HS-5 (cell line): Measurements from ENCODE around the gene AMDHD2.

Source experiments
- DNase-seq: peaks from one replicate; pipeline ENCODE4 v3.0.0-alpha.2; 2012; ENCODE audit warnings: low read depth

The AMDHD2 gene

DNA sequence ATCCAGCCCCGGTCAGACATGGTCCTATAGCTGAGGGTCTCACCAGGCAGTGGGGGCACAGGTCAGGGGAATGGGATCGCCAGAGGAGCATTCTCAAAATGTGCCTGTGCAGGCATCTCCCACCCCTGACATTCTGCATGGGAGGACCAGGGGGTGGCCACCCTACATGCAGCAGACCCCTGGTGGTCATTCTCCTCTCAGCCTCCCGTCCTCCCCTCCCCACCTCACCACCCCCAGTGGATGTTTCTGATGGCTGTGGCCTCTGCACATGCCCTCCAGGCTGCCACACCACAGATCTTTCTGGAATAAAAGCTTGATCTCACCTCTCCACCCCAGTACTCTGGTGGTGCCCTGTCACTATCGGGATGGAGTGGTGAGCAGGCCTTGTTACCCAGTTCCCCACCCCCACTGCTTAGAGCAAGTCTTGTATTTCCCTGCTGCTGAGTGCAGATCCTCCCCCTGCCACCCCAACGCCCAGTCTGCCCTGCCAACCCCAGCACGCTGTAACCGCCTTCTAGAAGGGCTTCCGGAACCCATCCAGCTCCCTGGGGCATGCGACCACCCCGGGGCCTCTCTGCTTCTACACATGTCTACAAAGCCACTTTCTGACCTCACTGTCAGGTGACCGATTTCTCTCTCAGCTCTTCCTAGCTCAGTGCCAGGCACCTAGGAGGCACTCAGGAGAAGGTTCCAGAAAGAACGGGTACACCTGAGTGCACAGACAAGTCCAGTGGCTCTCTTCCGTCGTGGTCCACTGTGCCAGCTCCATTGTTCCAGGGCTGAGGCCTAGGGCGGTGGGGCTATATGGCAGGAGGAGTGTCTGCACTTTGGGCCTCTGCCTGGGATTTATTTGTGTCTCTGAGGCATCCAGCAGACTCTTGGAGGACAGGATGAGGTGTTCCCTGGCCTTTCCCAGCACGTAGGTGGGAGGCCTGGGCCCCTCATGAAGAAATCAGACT is 36.0 kb upstream of the AMDHD2 start:
- no peak for DNase-seq

DNA sequence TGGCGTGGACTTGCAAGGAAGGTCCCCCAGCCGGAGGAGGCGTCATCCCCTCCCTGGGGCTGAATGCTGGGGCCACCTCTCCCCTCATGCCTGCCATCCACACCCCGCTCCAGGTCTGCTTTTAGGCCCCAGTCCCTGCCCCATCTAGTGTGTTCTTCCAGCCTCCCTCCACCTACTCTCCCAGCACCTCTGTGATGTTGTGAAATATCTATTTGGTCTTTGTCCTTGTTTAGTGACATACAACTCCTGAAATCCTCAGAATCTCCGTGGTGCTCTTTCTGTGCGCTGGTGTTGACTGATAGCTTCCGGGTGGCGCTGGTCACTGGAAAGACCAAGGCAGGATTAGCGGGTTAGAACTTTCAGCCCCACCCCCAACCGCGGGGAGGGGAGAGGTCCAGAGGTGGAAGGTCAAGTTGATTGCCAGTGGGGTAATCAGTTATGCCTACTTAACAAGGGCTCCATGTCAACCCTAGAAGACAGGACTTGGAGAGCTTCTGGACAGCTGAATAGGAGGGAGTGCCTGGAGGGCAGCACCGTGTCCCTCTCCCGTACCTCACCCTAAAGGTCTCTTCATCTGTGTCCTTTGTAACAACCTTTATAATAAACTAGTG is 35.2 kb upstream of the AMDHD2 start:
- DNase-seq, result no peak

DNA sequence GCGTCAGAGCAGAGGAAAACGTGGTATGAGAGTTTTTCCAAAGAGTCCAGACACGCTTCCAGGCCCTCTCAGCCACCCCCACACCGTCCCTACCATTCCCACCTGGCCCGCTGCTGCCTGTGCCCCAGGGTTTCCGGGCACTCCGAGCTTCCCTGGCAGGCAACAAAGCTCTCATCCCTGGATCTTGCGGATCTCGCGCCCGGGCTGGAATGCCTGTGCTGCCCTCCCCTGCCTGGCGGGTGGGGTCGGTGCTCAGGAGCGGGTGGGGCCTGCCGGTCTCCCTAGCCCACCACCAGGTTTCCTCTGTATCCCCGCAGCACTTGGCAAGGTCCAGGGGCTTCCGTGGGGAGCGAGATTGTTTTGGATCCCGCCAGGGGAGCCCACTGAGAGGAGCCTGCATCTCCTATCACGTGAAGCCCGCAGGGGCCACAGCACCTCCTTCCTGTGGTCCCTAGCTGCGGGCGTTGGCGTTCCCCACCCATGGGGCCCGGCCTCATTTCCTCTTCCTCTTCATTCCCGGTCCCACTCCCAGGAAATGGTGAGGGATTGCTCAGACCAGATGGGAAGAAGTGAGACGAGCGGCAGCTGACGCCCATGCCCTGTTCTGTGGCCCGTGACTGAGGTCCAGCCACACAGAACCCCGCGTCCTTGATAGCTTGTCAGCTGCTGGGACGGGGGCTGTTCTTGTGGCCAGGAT is 34.2 kb upstream of the AMDHD2 start:
- no peak for DNase-seq

DNA sequence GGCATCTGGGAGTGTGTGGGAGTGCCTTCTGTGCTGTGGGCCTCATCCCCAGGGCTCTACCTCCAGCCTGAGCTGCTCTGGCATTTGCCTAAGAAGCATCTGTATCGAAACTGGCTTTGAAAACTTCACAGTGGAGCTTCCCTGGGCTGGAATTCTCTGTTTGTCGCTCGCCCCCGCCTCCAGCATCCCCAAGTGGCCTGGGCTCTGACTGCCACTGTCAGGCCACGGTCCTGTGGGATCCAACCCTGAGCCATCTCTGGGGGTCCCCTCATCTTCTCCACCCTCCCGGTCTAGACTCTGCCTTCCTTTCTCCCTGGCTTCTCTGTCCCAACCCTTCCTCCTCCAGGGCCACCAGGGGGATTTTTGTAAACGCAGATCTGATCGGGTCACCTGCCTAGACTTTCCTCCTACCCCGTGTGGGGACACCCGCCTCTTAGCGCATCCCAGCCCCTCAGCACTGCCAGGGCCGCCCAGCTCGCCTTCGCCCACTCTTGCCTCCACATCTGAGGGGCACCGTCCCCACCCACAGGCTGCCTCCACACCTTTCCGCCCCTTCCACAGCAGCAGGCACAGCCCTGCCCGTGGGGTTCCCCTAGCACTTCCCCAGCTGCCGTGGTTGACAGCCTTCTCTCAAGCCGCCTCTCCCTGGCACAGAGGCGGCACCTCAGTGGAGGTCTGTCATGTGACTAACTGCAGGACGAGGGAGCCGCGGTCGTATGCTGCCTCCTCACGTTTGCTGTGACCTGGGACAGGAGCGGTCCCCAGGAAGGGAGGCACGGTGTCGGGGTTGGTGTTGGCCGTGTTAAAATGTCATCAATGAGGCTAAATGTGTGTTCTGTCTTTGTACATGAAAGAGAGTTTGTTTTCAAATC is 33.3 kb upstream of the AMDHD2 start:
- no peak for DNase-seq

DNA sequence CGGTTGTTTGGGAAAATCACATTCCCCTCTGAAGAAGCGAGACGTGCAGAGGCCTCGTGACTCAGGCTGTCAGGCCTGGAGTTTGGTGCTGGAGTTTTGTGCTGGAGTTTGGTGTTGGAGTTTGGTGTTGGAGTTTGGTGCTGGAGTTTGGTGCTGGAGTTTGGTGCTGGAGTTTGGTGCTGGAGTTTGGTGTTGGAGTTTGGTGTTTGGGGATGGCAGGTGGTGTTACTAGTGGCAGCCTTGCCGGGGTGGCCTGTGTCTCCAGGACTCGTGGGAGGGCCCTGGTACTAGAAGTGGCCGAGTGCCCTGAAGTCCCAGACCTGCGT is 32.7 kb upstream of the AMDHD2 start:
- no peak for DNase-seq

DNA sequence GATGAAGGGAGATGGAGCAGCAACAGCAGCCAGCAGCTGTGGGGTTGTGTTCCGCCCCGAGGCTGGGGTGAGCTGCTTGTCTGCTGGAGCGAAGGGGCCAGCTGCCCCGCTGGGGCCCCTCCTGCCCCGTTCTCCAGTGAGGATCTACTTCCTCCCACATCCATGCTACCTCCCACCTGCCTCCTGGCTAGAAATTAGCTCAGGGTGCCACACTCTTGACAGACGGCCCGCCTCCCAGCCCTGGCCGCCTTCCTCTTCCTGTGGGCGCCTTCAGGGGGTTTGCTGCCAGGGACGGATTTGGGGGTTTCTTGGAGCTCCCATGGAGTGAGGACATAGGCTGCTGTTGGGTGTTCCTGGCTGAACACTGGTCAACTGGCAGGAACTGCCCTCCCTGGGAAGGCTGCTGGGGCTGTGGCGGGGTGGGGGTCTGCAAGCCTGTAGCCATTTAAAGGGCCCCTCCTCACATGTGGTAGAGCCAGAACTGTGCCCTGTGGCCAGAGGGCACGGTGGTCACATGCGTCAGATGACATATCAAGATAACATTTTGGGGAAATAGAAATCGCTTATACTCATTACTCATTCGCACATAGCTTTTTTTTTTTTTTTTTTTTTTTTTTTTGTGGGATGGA is 32.2 kb upstream of the AMDHD2 start:
- DNase-seq, result no peak

DNA sequence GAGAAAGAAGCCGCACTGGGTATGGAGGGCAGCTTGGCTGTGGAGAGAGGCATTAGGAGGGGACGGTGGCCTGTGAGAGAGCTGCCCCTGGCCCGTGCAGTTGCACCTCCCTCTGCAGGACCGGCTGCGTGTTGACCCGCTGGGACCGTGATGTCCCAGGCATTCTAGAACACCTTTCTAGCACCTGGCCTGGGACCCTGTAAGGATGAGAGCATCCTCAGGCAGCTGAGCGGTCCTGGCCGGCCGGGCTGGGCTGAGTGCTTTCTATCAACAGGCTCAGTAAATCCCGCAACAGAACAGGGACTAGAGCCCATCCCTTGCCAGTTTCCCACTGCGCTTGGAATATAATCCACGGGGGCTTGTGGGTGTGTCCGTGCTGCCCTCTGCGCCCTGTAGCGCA is 30.6 kb upstream of the AMDHD2 start:
- DNase-seq, result no peak

DNA sequence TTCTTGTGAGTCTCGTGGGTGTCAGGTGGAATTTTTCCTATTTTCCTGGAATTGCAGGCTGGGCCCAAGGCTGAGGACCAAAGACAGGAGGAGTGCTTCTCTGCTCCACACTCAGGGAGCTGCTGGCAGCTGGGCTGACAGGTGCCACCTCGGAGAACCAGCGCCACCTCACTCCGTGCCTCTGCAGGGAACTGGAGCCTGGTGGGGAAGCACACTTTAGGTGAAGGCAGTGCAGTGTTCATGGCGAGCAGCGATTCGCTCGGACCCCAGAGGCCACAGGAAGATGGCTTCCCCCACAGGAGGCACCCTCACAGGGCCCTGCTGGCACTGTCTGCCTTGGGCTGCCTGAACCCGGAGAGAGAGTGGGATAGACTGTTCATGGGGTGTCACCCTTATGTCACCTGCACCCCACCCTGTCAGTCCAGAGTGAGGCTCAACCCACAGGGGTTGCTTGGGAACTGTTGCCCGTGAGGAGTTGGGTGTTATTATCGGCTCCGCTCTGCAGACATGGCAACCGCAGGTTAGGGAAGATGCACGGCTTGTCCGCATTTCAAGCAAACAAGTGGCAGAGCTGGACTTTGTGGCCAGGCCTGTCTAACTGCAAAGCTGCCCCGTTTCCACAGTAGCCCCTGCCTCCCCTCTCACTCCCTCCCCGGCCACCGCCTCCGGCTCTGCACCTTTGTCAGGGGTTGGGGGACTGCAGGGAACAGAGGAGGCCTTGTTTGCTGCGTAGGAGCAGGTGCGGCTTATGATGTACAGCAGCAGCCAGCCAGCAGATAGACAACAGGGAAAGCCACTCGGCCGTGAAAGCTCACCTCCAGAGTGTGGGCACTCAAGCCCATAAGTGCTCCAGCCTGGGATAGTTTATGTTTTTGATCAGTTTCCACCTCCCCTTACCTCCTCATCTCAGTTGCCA is 29.7 kb upstream of the AMDHD2 start:
- no peak for DNase-seq

DNA sequence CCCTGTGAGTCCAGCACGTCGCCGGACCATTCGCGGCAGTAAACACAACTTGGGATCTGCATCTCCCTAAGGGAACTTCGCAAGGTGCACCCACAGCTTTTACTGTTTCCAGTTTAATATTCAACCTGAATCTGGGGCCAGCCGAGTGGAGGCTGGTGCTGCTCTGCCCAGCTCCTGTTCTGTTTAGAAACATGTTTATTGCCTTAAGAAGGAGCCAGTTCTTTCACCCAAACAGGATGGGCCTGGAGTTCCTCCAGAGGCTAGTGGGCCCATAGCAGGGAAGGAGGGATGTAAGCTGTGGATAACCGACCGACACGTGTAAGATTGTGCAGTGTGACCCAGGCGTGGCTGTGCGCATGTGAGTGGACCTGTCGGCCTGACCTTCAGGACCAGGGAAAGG is 27.9 kb upstream of the AMDHD2 start:
- DNase-seq, result no peak

DNA sequence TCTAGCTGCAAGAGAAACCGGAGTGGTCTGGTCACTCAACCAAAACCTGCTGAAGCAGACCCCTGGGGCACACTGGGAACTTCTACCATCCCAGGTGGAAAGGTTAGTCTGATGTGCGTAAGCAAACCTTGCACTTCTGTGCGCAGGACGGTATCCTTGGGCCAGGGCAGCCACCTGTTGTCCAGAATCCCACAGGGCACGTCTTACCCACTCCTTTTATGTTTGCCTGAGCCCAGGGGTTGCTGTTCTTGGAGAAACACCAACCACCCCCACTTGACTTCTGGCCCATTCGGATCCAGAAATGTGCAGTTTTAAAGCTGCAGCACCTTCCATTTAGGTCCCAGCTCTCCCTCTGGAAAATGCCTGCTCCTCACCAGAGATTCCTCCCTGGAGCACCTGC is 26.6 kb upstream of the AMDHD2 start:
- no peak for DNase-seq

DNA sequence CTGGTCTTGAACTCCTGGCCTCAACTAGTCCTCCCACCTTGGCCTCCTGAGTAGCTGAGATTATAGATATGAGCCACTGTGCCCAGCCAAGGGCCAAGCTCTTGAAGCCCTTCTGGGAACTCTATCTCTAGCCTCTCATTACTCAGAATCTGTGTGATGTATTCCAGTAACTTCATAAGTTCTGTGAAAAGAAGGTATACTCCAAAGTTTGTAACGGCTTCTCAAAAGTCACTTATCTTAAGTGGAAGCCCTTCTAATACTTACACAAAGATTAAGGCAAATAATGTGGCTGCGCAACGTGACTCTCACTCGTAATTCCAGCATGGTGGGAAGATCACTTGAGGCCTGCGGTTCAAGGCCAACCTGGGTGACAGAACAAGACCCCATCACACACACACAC is 25.6 kb upstream of the AMDHD2 start:
- no peak for DNase-seq

DNA sequence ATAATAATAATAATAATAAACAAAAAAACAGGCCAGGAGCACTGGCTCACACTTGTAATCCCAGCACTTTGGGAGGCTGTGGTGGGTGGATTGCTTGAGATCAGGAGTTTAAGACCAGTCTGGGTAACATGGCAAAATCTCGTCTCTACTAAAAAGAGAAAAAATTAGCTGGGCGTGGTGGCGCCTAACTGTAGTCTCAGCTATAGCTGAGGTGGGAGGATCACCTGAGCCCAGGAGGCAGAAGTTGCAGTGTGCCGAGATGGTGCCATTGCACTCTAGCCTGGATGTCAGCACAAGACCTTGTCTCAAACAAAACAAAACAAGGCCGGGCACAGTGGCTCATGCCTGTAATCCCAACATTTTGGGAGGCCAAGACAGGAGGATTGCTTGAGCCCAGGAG is 25.1 kb upstream of the AMDHD2 start:
- DNase-seq, result no peak

DNA sequence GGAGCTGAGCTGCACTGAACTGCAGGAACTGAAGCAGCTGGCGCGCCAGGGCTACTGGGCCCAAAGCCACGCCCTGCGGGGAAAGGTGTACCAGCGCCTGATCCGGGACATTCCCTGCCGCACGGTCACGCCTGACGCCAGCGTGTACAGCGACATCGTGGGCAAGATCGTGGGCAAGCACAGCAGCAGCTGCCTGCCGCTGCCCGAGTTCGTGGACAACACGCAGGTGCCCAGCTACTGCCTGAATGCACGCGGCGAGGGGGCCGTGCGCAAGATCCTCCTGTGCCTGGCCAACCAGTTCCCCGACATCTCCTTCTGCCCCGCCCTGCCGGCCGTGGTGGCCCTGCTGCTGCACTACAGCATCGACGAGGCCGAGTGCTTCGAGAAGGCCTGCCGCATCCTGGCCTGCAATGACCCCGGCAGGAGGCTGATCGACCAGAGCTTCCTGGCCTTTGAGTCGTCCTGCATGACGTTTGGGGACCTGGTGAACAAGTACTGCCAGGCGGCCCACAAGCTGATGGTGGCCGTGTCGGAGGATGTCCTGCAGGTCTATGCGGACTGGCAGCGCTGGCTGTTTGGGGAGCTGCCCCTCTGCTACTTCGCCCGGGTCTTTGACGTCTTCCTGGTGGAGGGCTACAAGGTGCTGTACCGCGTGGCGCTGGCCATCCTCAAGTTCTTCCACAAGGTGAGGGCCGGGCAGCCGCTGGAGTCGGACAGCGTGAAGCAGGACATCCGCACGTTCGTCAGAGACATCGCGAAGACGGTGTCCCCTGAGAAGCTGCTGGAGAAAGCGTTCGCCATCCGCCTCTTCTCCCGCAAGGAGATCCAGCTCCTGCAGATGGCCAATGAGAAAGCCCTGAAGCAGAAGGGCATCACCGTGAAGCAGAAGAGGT is 23.7 kb upstream of the AMDHD2 start:
- DNase-seq, result no peak

DNA sequence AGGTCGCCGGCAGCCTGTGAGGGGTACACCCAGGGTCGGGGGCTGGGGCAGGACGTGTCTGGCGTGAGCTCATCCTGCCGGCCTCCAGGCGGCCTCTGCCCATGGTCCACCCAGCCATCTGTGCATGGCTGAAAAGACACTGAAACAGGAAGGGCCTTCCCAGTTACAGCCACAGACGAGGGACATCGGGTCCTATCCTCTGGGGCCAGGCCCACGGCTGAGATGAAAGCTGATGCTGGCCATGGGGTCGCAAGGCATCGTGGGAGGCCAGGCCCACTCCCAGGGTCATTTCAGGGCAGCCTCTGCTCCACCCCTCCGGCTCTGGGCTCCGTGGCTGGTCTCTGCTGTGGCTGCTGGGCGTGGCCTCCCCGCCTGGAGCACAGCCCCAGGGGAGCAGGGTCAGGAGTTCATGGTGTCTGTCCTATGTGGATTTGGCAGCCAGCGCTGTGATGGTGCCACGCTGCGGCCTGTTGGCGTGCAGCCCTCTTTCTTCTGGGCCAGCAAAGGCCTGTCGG is 23.0 kb upstream of the AMDHD2 start:
- DNase-seq, result no peak

DNA sequence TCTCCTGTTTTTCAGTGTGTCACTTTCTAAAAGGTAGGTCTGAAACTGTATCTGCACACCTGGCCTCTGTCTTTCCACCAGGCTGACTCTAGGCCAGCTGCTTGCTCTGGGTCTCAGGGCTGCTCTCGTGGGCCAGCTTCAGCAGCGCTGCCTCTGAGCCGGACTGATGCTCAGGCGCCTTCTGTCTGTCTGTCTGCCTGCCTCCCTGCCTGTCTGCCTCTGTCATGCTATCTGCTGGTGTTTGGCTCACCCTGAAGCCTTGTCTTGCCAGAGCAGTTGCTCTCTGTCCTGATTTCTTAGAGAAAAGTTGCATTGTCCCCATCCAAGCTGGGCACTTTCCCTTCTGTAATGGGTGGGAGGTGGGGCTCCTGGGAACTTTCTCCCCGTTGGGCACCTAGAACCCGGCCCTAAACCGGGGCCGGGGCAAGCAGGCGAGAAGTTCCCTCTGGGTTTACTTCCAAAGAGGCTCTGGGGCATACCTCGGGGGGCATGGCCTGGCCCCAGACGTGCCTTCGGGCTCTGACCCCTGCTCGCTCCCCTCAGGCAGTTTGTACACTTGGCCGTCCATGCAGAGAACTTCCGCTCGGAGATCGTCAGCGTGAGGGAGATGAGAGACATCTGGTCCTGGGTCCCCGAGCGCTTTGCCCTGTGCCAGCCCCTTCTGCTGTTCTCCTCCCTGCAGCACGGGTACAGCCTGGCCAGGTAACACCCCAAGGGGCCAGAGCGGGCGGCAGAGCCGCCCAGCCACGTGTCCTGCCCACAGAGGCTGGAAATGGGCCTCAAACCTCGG is 22.3 kb upstream of the AMDHD2 start:
- DNase-seq, result no peak

DNA sequence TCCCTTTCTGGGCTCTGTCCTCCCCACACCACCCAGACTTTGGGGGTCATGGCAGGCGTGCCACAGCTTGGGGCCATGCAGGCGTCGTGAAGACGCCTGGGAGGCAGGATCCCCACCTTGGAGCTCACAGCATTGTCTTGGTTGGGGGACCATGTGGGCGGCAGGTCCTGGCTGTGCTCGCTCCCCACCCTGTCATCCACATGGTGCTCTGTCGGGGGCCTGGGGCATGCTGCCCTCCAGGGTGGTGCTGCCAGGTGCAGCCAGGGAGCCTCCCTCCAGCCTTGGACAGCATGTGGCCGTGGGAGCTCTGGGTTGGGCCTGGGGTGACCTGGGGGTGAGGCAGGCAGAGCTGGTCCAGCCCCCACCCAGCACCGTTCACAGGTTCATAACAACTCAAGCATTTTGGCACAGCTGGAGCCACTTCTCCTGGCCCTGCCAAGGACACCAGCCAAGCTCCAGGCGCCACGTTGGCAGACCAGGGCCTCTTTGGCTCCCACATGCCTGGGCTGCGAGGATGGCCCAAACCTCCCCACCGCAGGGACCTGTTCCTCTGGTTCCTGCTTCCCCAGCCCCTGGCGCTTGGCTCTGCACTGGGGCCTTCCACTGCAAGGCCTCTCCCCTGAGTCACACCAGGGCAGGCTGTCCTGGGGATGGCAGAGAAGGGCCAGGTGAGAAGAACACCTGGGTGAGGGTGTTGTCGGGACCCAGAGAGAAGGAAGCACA is 21.5 kb upstream of the AMDHD2 start:
- DNase-seq, result no peak

DNA sequence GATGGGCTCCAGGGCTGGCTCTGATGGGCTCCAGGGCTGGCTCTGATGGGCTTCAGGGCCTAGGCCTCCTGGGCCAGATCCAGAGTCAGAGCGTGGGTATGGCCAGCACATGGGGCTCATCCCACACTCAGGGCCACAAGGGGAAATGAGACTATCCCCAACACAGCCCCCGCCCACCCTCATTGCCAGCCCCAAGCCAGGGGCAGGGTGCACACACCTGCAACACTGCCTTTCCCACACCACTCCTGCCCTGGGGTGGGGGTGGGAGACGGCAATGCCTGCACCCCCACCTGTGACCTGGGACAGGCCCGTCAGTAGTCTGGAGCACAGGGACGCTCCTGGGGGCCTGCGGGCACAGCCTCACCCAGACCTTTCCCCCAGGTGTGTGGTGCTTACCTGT is 20.7 kb upstream of the AMDHD2 start:
- DNase-seq, result no peak

DNA sequence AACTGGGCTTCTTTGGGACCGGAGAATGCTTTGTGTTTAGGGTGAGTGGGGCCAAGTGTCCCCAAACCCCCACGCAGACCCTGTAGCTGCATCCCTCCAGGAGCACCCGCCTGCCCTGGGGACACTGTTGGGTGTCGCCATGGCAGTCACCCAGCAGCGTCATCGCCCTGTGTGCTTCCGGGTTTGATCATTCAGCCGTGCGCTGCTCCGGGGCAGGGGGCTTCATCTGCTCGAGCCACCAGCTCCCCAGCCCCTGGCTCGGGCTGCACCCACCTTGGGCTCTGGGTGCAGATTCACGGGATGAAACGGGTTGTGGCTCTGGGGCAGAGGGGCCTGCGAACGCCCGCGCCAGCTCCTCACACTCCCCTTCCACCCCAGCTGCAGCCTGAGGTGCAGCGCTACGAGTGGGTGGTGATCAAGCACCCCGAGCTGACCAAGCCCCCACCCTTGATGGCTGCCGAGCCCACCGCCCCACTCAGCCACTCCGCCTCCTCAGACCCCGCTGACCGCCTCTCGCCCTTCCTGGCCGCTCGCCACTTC is 20.2 kb upstream of the AMDHD2 start:
- DNase-seq, result no peak
